Measurements from ENCODE around the gene WDR48.

WDR48 gene

DNA sequence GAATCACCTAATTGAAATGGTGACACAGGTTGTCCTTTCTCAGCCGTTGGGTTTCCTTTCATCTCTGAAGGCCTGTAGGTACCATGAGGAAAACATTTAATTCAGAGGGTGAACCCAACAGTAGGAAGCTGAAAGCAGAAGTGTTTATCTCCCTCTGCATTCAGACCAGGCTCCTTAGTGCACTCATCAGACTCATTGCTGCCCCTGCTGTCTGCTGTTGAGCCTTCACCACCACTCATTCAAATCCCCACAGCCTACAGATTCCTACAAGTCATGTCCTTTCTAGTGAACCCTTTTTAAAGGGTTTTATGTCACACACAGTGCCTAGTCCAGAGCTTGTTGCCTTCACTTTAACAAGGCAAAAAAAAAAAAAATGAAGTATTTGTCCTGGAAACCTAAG is 13.4 kb downstream of the WDR48 start:
- no peak for DNase-seq

GRCh38 chr3:39067286-39067685 is 15.5 kb downstream of the WDR48 start:
- DNase-seq = no peak

DNA sequence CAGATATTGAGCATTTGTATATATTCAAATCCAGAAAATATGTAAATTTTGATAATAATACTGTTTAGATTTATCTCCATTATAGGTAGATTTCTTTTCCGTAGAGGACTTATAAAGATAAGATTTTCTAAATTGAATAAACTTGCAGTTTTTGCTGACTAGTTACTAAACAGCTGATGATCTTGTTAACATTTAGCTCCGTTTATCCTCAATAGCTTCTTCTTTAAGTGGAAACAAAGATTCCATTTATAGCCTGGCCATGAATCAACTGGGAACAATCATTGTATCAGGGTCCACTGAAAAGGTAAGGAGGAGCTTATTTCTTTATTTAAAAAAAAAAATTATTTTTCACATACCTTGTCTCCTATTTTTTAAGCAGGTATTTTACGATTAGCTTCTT is 16.7 kb downstream of the WDR48 start:
- DNase-seq = no peak

DNA sequence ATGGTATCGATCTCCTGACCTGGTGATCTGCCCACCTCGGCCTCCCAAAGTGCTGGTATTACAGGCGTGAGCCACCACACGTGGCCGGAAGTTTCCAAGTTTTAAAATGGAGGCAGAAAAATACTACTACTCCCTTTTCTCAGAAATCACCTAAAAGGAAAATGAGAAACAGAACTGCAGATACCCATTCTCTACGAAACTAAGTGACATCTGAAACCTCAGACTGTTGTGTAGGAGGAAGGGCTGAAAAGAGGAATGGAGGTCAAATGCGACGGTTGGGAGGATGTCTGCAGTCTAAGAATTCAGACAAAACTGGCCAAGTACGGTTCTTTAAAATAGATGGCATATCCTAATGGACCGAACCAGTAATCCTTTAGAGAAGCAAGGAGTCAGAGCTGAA is 24.1 kb downstream of the WDR48 start:
- DNase-seq = no peak

DNA sequence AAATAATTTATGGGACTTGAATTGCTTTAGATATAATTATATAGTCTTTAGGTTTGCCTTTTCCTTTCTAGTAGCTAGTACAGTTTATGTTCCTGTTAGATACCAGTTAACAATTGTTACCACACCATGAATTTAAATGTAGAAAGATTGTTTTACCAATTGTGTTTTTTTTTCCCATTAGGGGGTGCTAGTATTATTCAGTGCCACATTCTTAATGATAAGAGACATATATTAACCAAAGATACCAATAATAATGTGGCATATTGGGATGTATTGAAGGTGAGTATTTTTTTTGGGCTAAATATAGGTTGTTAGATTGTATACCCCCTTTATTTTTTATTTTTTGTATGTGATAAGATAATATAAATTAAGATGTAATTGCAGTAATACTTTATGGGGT is 27.7 kb downstream of the WDR48 start:
- no peak for DNase-seq

DNA sequence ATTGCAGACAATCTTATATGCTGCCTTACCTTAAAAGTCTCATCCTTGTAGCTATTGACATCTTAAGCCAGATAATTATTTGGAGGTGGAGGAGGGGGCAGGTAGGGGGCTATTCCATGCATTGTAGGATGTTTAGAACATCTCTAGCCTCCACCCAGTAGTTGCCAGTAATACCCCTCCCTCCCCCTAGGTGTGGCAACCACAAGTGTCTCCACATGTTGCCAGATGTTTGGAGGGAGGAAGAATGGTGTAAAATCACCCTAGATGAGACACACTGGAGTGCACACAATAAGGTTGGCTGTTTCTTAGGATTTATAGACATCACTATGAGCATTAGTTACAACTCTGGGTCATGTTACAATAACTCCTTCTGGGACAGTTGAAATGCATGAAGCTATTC is 28.2 kb downstream of the WDR48 start:
- DNase-seq = no peak

DNA sequence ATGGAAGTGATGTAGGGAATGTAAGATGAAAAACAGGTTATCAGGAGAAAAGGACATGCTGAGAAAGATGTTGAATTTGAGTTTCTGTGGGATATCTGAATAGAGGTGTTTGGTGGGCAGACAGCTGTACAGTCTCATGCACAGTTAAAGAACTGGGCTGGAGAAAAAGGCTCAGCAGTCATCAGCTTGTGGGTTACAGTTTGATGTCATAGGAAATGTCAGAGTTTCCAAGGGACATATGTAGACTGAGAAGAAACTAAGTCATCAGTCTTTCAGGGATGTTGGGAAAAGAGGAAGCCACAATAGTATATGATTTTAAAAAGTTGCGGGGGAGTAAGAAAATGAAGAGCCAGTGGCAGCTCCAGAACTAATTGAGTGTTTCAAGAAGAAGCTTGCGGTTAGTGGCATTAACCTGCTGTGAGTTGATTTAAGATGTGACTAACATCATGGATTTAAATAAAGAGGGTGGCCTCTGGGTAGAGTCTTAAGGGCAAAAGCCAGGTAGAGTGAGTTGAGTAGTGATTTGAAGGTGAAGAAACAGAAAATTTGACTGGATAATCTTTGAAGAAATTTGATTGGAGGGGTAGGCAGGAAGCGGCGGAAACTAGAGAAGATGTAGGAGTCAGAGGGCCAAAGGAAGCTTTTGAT is 31.0 kb downstream of the WDR48 start:
- DNase-seq = no peak

GRCh38 chr3:39086144-39086543 is 34.3 kb downstream of the WDR48 start:
- DNase-seq = no peak

DNA sequence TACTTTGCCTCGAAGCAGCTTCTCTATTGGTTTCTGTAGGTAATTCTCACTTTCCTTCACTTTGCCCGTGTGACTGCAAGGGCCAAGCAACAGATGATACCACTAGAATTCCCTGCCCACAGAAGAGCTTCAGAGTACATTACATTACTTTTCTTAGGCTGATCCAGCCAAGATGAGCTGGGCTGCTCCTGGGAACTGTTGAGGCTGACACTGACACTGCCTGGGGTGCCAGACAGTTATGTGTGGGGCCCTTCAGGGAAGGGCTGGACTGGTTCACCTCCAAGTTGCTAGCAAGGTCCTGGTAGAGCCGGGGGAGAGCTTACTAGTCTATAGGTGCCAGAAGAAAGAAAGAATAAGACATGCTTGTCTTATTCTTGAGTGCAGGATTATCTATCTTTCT is 36.6 kb downstream of the WDR48 start:
- no peak for DNase-seq

DNA sequence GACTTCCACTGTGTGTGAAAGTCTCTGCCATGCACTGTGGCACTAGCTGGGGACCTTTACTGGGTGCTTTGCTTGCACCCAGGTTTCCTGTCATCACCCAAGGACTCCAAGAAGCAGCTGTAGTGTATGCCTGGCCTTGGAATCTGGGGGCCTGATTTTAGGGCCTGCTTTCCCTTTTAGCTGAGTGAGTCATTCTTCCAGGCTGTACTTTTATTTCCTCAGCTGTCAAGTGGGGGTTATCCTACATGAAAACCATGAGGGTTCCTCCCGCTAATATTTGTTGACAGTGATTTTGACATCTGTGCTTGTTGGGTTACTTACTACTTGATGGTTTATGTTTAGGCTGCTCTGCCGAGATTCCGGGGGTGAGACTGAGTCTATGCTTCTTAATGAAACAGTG is 37.1 kb downstream of the WDR48 start:
- DNase-seq = no peak

DNA sequence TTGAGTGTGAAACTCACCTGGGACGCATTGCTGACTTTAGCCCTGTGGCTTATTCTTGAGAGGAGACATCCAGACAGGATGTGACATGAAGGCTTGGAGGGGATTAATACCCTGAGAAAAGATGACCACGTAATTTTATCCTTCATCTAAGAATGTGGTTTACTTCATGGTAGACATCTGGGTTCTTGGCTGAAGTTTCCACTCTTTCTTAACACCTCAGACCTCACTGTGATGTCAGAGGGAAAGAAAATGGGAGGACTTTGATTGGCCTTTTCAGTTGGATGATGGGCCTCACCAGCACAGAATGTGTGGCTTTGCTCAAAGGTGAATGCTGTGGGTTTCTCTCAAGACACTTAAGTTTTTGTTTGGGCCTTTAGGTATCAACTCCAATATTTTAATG is 39.1 kb downstream of the WDR48 start:
- no peak for DNase-seq

DNA sequence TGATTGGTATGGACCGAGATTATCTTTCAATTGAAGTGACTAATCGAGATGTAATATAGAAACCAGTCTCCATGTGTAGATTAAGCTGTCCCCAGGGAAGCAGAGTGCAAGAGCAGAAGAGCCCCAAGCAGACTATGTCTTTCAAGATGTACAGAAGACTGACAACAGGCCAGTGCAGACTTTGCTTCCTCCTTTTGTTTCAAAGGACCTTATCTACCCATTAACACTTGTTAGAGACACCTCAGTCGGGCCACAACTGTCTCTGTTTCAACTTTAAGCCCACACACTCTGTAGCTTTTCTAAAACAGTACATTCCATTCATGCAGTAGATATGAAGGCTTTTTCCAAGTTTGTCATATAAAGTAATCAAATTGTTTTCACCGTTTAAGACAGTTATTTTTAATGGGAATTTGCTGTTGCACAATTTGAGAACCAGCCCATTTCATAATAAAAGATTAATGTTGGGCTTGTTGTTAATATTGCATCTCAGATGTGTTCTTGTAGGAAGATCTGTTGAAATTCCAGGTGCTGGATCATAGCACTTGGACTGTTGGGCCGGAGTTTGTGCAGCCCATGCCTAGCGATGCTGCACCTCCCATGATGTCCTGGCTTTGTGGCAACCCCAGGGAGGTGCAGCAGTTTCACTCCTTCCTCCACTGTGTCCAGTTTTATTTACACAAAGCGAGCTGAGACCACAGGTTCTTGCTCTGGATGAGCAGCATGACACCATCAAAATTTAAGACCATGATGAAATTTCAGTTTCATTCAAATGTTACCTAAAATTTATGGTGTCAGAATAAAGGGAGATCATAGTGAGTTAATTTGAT is 43.2 kb downstream of the WDR48 start:
- no peak for DNase-seq

DNA sequence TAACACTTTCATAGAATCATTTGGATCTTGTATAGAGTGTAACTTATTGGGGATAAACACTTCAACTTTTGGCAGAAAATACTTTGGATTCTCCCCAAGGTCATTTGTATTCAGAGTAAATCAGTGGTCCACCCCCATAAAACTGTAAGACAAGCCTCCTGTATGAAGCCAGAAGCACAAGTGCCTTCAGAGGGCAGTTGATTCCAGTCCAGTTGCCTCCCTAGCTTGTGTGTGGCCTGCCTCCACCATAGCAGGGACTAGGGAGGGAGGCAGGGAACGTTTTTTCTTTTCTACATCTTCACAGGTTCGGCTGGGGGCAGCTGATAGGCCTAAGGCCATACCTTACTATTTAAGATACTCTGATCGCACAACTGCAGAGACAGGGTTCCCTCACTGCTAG is 44.0 kb downstream of the WDR48 start:
- DNase-seq = no peak

DNA sequence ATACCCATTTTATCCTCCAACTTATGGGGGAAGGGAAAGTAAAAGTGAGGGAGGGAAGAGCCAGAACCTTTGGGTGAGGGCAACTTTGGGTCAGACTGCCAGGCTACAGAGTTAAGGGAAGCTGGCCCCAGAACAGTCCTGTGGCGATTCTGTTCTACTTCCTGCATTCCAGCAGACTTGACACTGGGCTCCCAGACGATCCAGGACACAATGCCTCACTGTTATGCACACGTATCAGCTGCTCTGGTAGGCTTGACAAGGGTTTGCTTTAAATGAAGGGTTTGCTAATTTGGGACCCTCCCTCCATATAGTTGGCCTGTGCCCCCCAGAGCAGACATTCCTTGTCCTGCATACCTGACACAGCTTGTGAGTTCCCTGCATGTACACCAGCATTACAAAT is 45.0 kb downstream of the WDR48 start:
- DNase-seq = no peak

- no peak for DNase-seq
Measured at GRCh38 chr3:39097716-39098472, 46.1 kb downstream of the WDR48 start.

- DNase-seq = no peak
Measured at GRCh38 chr3:39098473-39099000, 46.7 kb downstream of the WDR48 start.

DNA sequence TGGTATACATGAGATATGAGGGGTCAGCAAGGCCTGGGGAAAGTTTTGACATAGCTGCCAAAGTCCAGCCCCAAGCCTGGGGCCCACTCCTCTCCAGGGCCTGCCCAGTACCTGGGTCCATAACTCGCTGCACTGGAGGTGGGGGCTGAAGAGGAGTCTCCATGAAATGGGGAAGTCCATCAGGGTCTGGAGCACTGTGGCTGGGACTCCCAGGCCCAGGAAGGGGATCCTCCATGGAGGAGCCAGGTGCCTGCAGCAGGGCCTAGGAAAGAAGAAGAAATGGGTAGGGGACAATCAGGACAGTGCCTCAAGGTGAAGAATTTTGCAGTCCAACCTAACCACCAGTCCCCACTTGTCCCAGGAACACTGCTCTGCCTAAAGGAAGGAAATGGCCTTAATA is 47.4 kb downstream of the WDR48 start:
- DNase-seq = no peak

- no peak for DNase-seq
Measured at GRCh38 chr3:39099738-39100499, 48.1 kb downstream of the WDR48 start.

GRCh38 chr3:39100500-39100886 is 48.7 kb downstream of the WDR48 start:
- DNase-seq = no peak

DNA sequence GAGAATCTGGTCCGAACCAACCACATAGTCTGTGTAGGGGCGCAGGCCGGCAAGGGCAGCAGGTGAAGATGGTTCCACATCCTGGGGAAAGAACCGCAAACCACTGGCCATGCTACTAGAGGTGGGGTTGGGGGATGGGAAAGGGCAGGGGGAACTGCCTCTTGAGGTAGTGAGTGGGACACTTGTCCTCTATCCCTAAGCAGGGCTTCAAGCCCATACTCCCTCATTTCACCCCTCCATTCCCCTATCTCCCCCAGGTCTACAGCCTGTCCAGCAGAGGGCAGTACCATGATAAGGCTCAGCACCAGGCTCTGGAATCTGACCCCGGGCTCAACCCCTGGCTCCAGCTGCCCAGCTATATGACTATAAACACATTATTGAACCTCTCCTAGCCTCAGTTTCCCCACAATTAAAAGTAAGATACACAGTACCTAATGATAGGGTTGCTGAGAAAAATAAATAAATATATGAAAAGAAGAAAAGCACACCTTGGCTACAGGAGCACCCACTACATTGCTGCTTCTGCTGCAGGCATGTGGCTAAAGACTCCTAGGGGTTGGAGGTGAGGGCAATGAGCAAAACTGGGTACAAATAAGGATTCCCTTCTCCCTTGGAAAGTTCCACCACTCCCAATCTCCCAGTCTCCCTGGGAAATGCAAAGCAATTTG is 49.3 kb downstream of the WDR48 start:
- peak; percentile 21 for DNase-seq

DNA sequence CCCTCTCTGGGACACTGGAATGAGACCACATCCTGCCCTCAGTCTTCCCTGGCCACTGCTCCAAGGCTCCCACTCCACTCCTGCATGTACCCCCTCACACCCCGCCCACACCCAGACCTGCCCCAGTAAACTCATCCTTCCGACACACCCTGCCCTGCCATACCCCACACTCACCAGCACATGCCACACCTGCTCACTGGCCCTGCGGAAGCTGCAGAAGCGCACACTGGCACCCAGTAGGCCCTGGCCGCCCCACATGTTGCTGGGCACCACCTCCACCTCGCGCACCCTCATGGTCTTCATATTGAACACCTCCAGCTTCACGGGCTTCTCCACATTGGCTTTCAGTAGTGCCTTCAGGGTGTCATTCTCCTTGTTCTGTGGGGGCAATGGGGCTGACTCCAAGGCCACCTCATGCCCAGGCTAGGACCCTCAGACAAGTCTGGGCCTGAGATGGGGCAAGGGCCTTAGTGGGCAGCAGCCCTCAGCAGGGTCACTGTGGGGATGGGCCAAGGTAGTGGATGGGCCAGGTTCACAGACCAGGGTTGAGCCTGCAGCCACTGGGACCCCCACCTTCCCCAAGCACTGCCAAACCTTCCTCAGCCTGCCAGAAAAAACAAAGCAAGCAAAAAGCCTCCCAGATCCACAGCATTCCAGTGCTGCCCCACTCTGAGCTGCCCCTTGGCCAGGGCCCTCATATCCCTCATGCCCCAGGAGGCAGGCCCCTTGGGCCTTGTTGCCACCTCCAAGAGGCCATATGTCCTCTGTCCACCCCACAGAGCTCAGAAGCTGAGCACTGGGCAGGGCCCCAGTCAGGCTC is 50.9 kb downstream of the WDR48 start:
- no peak for DNase-seq

- no peak for DNase-seq
Measured at GRCh38 chr3:39103324-39103693, 51.5 kb downstream of the WDR48 start.
